ENCODE data around the gene SIMC1.
"Not testable (repeated sequence)": the region's sequence is repeated elsewhere in the genome, so short reads cannot be mapped to it uniquely, and the experiment has no call there.

The SIMC1 gene

GRCh38 chr5:176216393-176216916, 21.8 kb upstream of the SIMC1 start:
- not testable (repeated sequence) for DNase-seq

DNA sequence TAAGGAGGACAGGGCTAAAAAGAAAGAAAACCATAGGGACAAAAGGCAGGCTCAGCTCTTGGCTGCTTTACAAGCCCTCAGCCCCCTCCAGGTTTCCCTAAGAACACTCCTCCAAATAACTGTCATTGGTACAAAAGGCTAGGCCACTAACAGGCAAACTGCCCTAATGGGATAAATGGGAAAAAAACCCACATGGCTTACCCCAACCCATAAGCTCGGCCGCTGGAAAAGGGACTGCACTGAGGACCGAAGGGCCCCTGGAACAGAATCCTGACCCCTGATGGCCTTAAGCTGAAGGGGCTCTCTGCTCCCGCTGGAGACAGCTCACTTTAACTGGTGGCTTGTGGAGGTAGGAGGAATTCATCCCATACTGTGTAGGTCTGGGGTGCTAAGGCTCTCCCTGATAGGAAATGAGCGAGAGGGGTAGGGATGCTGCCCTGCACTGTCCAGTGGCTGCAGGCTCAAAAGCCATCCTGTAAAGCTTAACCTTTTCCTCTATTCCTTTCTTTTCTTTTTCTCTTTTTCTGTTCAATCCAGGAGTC, 21.0 kb upstream of the SIMC1 start:
- not testable (repeated sequence) for DNase-seq

GRCh38 chr5:176217764-176218163, 20.5 kb upstream of the SIMC1 start:
- DNase-seq: not testable (repeated sequence)

DNA sequence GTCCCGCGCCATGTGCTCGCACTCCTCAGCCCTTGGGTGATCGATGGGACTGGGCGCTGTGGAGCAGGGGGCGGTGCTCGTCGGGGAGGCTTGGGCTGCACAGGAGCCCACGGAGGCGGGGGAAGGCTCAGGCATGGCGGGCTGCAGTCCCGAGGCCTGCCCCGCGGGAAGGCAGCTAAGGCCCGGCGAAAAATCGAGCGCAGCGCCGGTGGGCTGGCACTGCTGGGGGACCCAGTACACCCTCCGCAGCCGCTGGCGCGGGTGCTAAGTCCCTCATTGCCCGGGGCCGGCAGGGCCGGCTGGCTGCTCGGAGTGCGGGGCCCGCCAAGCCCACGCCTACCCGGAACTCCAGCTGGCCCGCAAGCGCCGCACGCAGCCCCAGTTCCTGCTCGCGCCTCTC, 16.2 kb upstream of the SIMC1 start:
- not testable (repeated sequence) for DNase-seq

DNA sequence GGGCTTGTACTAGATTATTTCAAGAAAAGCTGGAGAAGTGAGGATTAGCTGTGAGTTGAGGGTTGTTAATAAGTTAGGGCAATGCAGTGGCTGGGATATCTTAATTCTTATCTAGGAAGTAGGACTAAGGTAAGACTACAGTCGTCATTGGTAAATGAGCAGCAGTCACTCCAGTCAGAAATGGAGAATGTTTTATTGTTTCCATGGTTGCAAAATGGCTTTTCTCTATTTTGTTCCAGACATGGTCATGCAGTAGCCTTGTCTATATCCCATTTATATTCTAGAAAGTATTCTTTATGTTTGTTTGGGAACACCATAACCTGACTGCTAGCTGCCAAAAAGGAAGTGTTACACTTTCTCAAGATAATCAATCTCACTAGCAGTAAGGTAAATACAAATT, 9.9 kb upstream of the SIMC1 start:
- DNase-seq: not testable (repeated sequence)

DNA sequence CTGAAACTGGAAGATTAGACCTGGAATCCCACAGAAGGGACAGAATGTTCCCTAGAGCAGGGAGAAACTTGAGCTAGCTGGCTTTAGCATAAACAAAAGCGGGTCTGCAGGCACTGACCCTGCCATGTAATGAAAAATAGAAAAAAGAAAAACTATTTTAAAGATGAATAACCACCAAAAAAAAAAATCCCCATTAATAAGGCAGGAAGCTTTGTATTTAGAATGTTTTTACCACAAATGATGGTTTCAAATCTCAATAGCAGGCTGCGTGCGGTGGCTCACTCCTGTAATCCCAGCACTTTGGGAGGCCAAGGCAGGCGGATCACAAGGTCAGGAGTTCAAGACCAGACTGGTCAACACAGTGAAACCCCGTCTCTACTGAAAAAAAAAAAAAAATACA, 5.0 kb upstream of the SIMC1 start:
- not testable (repeated sequence) for DNase-seq

- peak; percentile 48 for DNase-seq
Measured at GRCh38 chr5:176235155-176235554, 3.1 kb upstream of the SIMC1 start.

- DNase-seq: not testable (repeated sequence)
Measured at GRCh38 chr5:176238645-176239283, 540 bp downstream of the SIMC1 start.

DNA sequence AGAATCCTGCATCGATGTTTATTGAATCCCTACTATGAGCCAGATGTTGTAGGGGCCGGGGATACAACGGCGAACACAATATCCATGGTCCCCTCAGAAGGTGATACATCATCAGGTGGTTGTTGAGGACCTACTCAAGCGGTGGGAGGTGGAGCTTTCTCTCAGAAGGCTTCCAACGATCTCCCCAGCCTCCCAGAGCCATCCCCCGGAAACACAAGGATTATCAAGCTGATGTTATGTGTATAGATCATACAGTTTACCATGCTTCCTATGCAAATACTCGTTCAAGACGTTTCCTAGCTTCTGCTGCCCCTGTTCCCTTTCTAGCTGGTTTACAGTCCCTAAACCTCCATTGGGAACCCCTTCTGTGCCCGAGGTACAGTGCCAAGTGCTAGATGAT, 1.1 kb downstream of the SIMC1 start:
- DNase-seq: not testable (repeated sequence)

DNA sequence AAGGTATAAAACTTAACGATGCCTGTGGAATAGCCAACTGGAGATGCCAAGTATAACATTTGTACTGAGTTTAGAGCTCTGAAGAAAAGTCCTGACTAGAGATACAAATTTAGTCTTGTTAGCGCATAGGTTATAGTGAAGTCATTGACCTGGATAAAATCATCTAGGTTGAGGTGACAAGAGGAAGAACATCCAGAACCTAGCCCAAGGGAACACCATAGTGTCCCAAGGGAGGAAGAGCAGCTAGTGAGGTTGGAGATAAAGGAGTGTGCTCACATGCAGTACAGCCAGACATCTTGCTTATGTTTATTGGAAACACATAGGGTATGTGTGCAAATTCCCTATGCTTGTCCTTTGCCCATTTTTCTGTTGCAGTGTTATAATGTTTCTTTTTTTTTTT, 6.1 kb downstream of the SIMC1 start:
- DNase-seq: not testable (repeated sequence)

DNA sequence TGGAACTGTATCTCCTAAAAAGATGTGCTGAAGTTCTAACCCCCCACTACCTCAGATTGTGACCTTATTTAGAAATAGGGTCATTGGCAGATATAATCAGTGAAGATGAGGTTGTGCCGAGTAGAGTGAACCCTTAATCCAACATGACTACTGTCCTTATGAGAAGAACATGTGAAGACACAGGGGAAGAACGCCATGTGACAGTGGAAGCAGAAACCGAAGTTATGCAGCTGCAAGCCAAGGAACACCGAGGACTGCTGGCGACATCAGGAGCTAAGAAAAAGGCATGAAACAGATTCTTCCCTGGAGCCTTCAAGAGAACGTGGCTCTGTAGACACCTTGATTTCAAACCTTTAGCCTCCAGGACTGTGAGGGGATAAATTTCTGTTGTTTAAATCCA, 6.8 kb downstream of the SIMC1 start:
- not testable (repeated sequence) for DNase-seq

DNA sequence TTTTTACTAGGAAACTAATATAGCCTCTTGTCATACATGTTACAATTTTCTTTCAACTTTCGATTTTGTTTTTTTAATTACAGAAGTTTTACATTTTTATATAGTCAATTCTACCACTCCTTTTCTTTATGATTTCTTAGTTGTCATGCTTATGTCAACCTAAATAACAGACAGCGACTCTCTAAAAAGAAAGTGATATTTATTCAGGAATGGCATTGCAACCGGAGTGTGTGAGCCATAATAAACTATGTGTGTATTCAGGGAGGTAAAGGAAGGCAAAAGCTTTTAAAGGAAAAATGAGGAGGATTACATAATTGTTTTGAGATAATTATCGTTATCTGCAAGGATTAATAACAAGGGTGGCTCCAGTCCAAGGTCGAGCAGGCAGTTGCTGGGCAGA, 7.3 kb downstream of the SIMC1 start:
- not testable (repeated sequence) for DNase-seq

- not testable (repeated sequence) for DNase-seq
Measured at GRCh38 chr5:176250691-176251090, 12.5 kb downstream of the SIMC1 start.

DNA sequence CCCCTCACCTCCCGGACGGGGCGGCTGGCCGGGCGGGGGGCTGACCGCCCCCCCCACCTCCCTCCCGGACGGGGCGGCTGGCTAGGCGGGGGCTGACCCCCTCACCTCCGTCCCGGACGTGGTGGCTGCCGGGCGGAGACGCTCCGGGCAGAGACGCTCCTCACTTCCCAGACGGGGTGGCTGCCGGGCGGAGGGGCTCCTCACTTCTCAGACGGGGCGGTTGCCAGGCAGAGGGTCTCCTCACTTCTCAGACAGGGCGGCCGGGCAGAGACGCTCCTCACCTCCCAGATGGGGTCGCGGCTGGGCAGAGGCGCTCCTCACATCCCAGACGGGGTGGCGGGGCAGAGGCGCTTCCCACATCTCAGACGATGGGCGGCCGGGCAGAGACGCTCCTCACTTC, 13.9 kb downstream of the SIMC1 start:
- not testable (repeated sequence) for DNase-seq

GRCh38 chr5:176253370-176254065, 15.3 kb downstream of the SIMC1 start:
- not testable (repeated sequence) for DNase-seq

DNA sequence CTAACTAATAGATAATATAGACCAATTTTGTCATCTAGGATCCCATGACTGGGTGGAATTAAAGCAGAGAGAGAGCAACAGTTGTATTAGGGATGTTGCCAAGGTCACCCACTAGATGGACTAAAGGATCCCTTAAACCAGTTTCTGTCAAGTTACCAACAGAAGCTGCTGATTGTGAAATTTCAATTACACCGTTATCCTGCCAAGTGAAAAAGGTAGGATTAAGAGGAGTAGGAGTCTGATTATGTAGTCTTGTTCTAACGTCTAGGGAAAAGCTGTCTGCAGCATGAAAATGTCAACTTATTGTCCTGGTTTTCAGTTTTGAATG, 15.8 kb downstream of the SIMC1 start:
- DNase-seq: not testable (repeated sequence)

- not testable (repeated sequence) for DNase-seq
Measured at GRCh38 chr5:176257871-176258505, 19.8 kb downstream of the SIMC1 start.

GRCh38 chr5:176260682-176261081, 22.5 kb downstream of the SIMC1 start:
- not testable (repeated sequence) for DNase-seq

GRCh38 chr5:176266448-176266847, 28.2 kb downstream of the SIMC1 start:
- DNase-seq: not testable (repeated sequence)

DNA sequence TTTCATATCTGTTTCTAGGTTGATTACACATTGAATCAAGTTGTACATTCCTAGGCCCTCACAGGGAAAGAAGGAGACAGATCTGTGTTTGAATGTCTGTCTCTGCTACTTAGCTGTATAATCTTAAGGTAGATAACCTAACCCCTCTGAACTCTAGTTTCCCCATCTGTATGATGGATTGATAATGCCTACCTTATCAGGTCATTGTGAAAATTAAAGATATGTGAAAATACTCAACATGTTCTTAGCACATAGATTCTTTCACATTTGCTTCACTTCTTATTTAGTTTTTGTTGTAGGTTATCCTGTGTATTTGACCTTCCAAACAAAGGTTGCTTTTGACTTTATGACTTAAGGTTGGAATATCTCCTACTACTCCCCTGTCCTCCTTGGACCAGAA, 50.8 kb downstream of the SIMC1 start:
- DNase-seq: not testable (repeated sequence)

- DNase-seq: not testable (repeated sequence)
Measured at GRCh38 chr5:176290057-176290840, 52.0 kb downstream of the SIMC1 start.

DNA sequence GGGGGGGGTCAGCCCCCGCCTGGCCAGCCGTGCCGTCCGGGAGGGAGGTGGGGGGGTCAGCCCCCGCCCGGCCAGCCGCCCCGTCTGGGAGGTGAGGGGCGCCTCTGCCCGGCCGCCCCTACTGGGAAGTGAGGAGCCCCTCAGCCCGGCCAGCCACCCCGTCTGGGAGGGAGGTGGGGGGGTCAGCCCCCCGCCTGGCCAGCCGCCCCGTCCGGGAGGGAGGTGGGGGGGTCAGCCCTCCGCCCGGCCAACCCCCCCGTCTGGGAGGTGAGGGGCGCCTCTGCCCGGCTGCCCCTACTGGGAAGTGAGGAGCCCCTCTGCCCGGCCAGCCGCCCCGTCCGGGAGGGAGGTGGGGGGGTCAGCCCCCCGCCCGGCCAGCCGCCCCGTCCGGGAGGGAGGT, 67.1 kb downstream of the SIMC1 start:
- DNase-seq: not testable (repeated sequence)
